ENCODE measurements around the gene DOP1B.

GRCh38 chr21:36126621-36127110, 30.0 kb upstream of the DOP1B start:
- no peak for TF ChIP-seq CTCF (IDR thresholded peaks at IDR 0.05 in 8 of 11, conservative IDR thresholded peaks at IDR 0.05 in 3 of 11)
- TF ChIP-seq POLR2A (IDR thresholded peaks at IDR 0.05) = no peak
- no peak for TF ChIP-seq POLR2AphosphoS5 (IDR thresholded peaks at IDR 0.05)

All from spleen (tissue), 7 donors.